ENCODE data around the gene CENPW. TPM values are rescaled to one million over a fixed set of nuclear protein-coding genes. Genes with fewer than 3 reads are reported as not detected.
A peak's percentile ranks its signal among the peaks of the same experiment; 100 is the strongest.

Gene CENPW
- polyA plus RNA-seq (ENCODE audit: insufficient read length) = 8.8 TPM

GRCh38 chr6:126339796-126340609, at the start of gene CENPW:
Gene CENPW (plus strand): TSS chr6:126340115. CDS start chr6:126340274, 159 bp downstream.
- peak; percentile 86 for DNase-seq

GRCh38 chr6:126293891-126294524, 45.9 kb upstream of the CENPW start:
- DNase-seq = no peak

- no peak for DNase-seq
These were observed 39.8 kb upstream of the CENPW start for GRCh38 chr6:126300126-126300525.

DNA sequence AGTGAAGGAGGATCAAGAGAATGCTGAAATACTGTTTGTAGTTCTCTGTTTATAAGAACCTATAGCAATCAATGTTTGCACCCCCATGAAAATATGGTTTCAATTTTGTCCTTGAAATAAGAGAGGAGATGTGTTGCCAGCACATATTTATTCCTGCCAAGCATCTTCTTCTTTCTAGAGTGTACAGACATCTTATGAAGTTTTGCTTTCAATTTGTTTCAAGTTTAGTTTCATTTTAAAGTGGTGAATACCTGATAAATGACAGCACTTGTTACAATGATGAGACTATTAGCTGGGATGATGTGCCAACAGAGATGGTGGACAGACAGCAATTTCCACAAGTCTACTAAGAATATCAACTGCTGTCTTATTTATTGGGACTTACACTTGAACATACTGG, 39.2 kb upstream of the CENPW start:
- peak; percentile 11 for DNase-seq

DNA sequence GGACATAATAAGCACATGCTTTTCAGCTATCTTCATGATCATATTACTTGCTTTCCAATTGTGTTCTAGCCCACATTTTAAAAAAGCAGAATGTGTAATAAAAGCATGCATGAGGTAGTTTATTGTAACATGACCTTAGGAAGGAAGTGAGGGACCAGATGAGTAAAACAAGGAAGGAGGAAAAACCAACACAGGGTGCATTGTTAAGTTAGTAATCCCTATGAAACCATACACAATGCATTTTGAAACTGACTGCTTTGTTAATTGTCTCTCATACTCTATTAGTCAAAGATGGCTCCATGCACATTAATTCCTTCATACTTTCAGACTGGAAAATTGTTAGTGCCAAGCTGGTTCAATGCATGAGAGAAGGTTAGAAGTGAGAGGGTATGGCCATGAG, 37.7 kb upstream of the CENPW start:
- DNase-seq = no peak

DNA sequence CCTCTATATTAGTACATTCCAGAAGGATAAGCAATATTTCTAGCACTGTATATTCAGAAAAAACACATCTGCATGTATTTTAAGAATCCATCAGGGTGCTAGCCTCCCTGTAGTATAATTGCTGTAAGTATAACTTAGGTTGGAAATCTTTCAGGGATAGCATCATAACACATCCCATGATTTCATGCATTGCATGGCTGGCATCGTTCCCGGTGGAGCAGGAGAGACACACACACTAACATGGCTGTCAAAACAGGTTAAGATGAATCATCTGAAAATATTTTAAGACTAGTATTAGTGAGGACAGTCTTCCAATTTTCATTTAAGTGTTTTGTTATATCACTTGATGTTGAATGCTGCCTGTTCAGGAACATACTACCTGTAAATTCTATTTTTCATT, 32.1 kb upstream of the CENPW start:
- peak; percentile 78 for DNase-seq

- peak; percentile 55 for DNase-seq
These were observed 31.6 kb upstream of the CENPW start for GRCh38 chr6:126308362-126308761.

DNA sequence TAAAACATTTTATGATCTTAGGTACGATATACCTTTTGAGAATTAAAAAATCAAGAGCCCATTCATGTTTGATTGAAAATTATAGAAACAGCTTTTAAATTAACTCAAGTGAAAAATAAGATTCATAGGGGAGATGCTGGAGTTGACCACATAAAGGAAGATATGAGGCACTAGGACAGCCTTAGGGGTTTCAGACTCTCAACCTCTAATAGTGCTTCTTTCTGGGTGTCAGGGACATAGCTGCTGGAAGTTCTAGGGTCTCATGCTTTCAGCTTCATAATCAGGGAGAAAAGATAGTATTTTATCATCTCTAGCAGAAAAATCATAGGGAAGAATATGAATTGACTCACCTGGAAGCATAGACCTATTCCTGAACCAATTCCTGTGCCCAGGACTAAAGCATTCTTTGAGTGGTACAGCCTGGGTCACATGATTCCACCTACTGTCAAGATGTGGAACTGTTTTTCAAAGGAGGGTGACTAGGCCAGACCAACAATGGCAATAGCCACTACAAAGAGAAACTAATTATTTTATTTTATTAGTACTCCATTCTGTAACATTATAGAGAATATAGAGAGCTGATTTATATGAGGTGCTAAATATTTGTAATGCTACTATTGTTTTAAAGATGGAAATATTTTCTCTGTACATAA, 27.8 kb upstream of the CENPW start:
- DNase-seq = no peak

DNA sequence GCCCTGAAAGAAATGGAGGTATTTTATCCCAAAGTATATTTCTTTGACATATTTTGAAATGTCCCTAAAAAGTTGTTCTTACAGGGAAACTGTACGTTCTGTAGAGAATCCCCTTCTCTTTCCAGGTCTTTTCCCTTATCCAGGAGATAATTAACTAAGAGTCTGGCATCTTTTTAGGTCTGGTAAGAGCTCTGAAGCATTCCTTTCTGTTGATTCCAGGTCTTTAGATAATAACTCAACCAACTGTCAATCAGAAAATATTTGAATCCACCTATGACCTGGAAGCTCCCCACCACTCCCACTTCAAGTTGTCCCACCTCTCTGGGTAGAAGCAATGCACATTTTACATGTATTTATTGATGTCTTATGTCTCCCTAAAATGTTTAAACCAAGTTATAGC, 26.0 kb upstream of the CENPW start:
- no peak for DNase-seq

GRCh38 chr6:126318797-126319196, 21.1 kb upstream of the CENPW start:
- DNase-seq = no peak

DNA sequence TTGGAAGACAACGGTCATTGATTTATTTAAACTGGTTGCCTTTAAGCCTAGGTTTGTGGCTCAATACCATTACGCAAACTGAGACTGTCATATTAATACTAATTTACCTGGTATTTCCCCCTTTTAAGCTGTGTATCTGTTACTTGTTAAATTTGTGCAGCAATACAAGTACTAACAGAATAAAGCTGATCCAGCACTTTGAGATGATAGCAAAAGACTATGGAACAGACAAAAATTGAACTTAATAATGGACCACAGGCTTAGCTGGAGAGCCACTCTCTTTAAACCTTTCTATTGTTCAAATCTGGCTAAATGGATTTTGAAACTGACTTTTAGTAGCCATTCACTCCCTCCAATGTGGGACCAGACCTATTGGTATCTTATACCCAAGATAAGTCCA, 6.2 kb upstream of the CENPW start:
- DNase-seq = no peak

DNA sequence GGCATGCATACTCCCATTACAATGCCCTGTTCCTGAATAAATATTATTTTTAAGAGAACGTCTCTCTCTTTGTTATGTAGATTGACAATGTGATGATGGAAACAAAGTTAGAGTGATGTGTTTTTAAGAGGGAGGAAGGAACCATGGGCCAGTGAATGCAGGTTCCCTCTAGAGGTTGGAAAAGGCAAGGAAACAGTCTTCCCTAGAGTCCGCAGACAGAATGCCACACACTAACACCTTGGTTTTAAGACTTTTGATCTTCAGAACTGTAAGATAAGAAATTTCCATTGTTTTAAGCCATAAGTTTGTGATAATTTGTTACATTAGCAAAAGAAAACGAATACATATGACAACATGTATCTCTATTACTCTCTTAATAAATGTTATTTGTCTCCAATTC, 4.7 kb upstream of the CENPW start:
- no peak for DNase-seq

DNA sequence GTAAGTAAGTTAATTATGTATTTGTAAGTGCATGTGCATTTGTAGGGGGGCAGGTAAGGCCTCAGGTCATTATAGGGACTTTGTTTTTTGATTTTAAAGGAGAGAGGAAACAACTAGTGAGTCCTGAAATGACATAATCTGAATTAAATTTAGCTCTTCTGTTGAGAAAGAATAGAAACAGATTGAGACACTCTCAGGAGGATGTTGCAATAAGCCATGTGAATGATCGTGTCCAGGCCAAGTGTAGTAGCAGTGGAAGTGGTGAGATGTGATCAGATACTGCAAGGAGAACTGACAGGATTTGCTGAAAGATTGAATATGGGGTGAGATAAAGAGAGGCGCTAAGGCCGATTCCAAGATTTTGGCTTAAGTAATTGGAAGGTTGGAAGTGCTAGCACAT, 2.6 kb upstream of the CENPW start:
- DNase-seq = peak; percentile 18

DNA sequence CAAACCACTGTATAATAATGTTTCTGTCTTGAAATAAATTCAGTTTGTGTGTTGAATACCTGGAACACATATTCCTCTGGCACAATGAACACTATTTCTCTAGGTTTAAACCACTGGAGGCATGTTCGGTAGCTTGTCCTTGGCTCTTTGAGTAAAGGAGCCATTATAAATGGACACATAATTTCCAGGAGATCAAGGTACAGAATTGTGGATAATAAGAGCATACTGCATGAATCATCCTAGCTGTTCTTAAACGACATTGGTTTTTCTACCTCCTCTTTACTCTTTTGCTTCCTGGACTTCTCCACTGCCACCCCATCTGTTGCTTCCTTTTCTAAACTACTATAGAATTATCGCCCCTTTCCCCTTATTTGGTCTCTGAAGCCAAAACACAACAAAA, 1.2 kb downstream of the CENPW start:
- DNase-seq = no peak

- DNase-seq = no peak
These were observed 4.3 kb downstream of the CENPW start for GRCh38 chr6:126344181-126344580.

- no peak for DNase-seq
These were observed 12.0 kb downstream of the CENPW start for GRCh38 chr6:126351960-126352359.

DNA sequence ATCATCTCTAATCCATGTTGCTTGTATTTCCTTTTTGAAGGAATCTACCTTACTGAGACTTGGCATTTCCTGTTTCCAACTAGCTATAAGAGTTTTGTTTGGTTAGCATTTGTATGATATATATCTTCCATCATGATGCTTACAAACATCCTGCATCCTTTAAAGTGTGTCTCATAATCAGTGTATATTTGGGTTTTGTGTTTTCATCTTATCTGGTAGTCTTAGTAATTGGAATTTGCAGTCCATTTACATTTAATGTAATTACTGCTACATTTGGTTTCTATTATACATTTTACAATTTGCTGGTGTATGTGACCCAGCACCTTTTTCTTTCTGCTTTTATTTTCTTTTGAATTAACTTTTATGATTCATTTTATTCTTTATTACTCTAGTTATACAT, 12.6 kb downstream of the CENPW start:
- no peak for DNase-seq

- no peak for DNase-seq
These were observed 16.6 kb downstream of the CENPW start for GRCh38 chr6:126356526-126356925.

GRCh38 chr6:126359936-126360537, 20.1 kb downstream of the CENPW start:
- no peak for DNase-seq

DNA sequence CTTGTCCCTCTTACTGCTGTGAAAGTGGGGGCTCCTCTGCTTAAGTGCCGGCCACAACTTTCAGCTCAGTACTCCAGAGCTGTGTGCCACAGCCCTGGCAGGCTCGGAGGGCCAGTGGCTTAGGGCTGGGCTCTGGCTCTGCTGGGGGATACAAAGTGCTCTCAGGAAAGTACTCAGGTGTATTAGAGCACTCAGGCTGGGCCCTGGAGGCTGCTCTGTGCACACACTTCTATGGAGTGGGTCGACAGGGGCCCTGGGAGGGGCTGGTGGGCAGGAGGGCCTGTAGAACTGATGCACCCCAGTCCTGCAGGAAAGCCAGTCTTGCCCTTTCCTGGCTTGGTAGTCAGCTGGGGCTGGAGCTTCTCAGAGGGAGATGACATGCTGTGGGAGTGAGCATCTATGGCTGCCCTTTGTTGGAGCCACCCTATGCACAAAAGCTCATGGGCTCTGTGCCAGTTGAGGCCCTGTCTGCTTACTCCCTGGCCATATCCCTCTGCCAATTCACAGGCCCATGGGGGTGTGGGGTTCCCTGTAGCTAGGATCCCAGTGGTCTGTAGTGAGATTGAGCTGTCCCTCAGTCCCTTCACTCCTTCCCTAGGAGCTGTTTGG, 22.0 kb downstream of the CENPW start:
- DNase-seq = no peak

GRCh38 chr6:126367849-126368248, 27.9 kb downstream of the CENPW start:
- DNase-seq = no peak

DNA sequence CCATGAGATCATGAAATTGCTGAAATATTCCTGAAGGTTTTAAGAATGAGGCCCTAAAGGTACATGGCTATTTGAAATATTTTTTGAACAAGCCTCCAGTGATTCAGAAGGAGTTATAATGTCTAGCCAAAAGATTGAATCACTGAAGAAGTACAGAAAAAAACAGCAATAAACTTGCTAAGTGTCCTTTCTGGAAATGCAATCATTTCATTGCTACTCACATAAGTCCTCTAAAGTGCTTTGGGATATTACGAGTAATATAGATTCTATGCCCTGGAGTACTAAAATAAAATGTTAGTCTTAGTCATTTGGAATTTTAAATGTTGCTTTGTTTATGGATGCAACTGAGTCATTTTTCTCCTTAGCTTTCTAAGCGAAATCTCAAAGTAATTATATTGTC, 32.7 kb downstream of the CENPW start:
- peak; percentile 2 for DNase-seq

GRCh38 chr6:126373344-126373743, 33.4 kb downstream of the CENPW start:
- no peak for DNase-seq

Measured in hindlimb muscle (tissue), 1 donor.